ENCODE data around the gene ZNF438. TPM values are rescaled to one million over a fixed set of nuclear protein-coding genes. Genes with fewer than 3 reads are reported as not detected.
"Not testable (repeated sequence)": the region's sequence is repeated elsewhere in the genome, so short reads cannot be mapped to it uniquely, and the experiment has no call there.

Gene ZNF438
- polyA plus RNA-seq, 1 experiment, result 5.0 TPM

- no peak for DNase-seq (ENCODE audit: low read depth, low spot score)
- no peak overlapping the region for H3K27ac ChIP-seq (ENCODE audit: low read depth, low read length)
- no peaks in the 10 kb centered on the region for H3K27me3 ChIP-seq (ENCODE audit: control insufficient read depth, insufficient read depth, low read length)
- H3K9me3 ChIP-seq (ENCODE audit: control insufficient read depth, insufficient read depth, low read length), result no peaks in the 10 kb centered on the region
- no peak overlapping the region for H3K4me3 ChIP-seq (ENCODE audit: low read depth, low read length)
- ChIA-PET CTCF (no interaction called here), POLR2A (interaction anchor here (2.0 kb wide), 1 partner anchor 31 kb away, joined by 5 read pairs; the partner anchor contains the start of gene ZNF438)
- TF ChIP-seq, protein P1, sequence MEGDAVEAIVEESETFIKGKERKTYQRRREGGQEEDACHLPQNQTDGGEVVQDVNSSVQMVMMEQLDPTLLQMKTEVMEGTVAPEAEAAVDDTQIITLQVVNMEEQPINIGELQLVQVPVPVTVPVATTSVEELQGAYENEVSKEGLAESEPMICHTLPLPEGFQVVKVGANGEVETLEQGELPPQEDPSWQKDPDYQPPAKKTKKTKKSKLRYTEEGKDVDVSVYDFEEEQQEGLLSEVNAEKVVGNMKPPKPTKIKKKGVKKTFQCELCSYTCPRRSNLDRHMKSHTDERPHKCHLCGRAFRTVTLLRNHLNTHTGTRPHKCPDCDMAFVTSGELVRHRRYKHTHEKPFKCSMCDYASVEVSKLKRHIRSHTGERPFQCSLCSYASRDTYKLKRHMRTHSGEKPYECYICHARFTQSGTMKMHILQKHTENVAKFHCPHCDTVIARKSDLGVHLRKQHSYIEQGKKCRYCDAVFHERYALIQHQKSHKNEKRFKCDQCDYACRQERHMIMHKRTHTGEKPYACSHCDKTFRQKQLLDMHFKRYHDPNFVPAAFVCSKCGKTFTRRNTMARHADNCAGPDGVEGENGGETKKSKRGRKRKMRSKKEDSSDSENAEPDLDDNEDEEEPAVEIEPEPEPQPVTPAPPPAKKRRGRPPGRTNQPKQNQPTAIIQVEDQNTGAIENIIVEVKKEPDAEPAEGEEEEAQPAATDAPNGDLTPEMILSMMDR (IDR thresholded peaks at IDR 0.05; ENCODE audit: low read depth, low read length), result no peak
These were observed 31.2 kb upstream of the ZNF438 start for GRCh38 chr10:31062856-31063255.

GRCh38 chr10:31061941-31062340, 30.3 kb upstream of the ZNF438 start:
- CTCF ChIA-PET, result no interaction called here
- TF ChIP-seq, protein P1 (IDR thresholded peaks at IDR 0.05; ENCODE audit: low read depth, low read length), result no peak
- Histone ChIP-seq H3K27me3 (ENCODE audit: control insufficient read depth, insufficient read depth, low read length) (no peaks in the 10 kb centered on the region), H3K27ac (ENCODE audit: low read depth, low read length) (no peak overlapping the region), H3K9me3 (ENCODE audit: control insufficient read depth, insufficient read depth, low read length) (0 out of 2 replicates have a peak, but pooled peaks cover 2% of the 10 kb centered on the region), H3K4me3 (ENCODE audit: low read depth, low read length) (no peak overlapping the region)
- no peak for DNase-seq (ENCODE audit: low read depth, low spot score)
- POLR2A ChIA-PET, result interaction anchor here (0.6 kb wide), 1 partner anchor 262 kb away, joined by 3 read pairs; no protein-coding TSS in a partner anchor

GRCh38 chr10:31058795-31059703, 27.4 kb upstream of the ZNF438 start:
- TF ChIP-seq, protein P1 (IDR thresholded peaks at IDR 0.05; ENCODE audit: low read depth, low read length), result no peak
- no peaks in the 10 kb centered on the region for H3K27me3 ChIP-seq (ENCODE audit: control insufficient read depth, insufficient read depth, low read length)
- H3K27ac ChIP-seq (ENCODE audit: low read depth, low read length), result no peak overlapping the region
- DNase-seq (ENCODE audit: low read depth, low spot score), result no peak
- ChIA-PET POLR2A (interaction anchor here (1.2 kb wide), 1 partner anchor 24 kb away, joined by 3 read pairs; no protein-coding TSS in a partner anchor), CTCF (no interaction called here)
- peaks cover 13% of the 10 kb centered on the region; the same call in 1 of the 2 replicates for H3K9me3 ChIP-seq (ENCODE audit: control insufficient read depth, insufficient read depth, low read length)
- H3K4me3 ChIP-seq (ENCODE audit: low read depth, low read length), result no peak overlapping the region

DNA sequence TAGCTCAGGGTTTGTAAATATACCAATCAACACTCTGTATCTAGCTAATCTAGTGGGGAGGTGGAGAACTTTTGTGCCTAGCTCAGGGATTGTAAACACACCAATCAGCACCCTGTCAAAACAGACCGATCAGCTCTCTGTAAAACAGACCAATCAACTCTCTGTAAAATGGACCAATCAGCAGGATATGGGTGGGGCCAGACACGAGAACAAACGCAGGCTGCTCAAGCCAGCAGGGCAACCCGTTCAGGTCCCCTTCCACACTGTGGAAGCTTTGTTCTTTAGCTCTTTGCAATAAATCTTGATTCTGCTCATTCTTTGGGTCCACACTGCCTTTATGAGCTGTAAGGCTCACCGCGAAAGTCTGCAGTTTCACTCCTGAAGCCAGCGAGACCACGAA, 25.0 kb upstream of the ZNF438 start:
- H3K9me3 ChIP-seq (ENCODE audit: control insufficient read depth, insufficient read depth, low read length), result peaks cover 20% of the 10 kb centered on the region
- DNase-seq (ENCODE audit: low read depth, low spot score); H3K27ac ChIP-seq (ENCODE audit: low read depth, low read length); H3K4me3 ChIP-seq (ENCODE audit: low read depth, low read length); POLR2A ChIA-PET; CTCF ChIA-PET; H3K27me3 ChIP-seq (ENCODE audit: control insufficient read depth, insufficient read depth, low read length): not testable (repeated sequence)

- ChIA-PET CTCF (no interaction called here), POLR2A (no interaction called here)
- Histone ChIP-seq H3K27ac (ENCODE audit: low read depth, low read length) (no peak overlapping the region), H3K27me3 (ENCODE audit: control insufficient read depth, insufficient read depth, low read length) (no peaks in the 10 kb centered on the region), H3K4me3 (ENCODE audit: low read depth, low read length) (no peak overlapping the region), H3K9me3 (ENCODE audit: control insufficient read depth, insufficient read depth, low read length) (peaks cover 20% of the 10 kb centered on the region)
- no peak for DNase-seq (ENCODE audit: low read depth, low spot score)
- TF ChIP-seq, protein P1 (IDR thresholded peaks at IDR 0.05; ENCODE audit: low read depth, low read length), result no peak
These were observed 24.0 kb upstream of the ZNF438 start for GRCh38 chr10:31055573-31056251.
